HCT116 (cell line): ENCODE data around the gene FGD5. TPM values are rescaled to one million over a fixed set of nuclear protein-coding genes. Genes with fewer than 3 reads are reported as not detected.

Experiments
- ATAC-seq: fragments of 200-7000 bp; cut with Tn5 transposase; 2 replicates; pipeline ENCODE4 v1.9.1; 2020; ENCODE audit warnings: mild to moderate bottlenecking, moderate library complexity
- BruUV-seq: library from RNA; stranded (reverse); fragments of 400-500 nt; replicated peaks from 2 replicates; lab custom pipeline; 2021; lab: Mats Ljungman, UMichigan
- CTCF ChIA-PET: fragments of 300-600 bp; sonication (Branson Sonifier 250); formaldehyde crosslinking; loops from one replicate; lab custom pipeline; 2021; ENCODE audit warnings: antibody characterized with exemption; lab: Charles Lee
- POLR2A ChIA-PET: fragments of 300-600, 350-600 bp; sonication (Branson Sonifier 250); formaldehyde crosslinking; loops from one replicate; lab custom pipeline; 2021; ENCODE audit warnings: antibody characterized with exemption; lab: Charles Lee
- RAD21 ChIA-PET, 2 experiments: fragments of 300-600 bp; sonication (Branson Sonifier 250); formaldehyde crosslinking; loops; one replicate each; lab custom pipeline; 2023; ENCODE audit warnings: low total read pairs in 2 of 2; ENCODE audit not compliant: uncharacterized antibody in 2 of 2, unreplicated experiment in 2 of 2, low non-redundant PET in 1 of 2; lab: Charles Lee
- DNase-seq: peaks from one replicate; pipeline ENCODE4 v3.0.0-alpha.2; 2010; ENCODE audit warnings: low read depth, low spot score
- H2AFZ ChIP-seq: fragments of 200-600 bp; shearing (Covaris generic), sonication (generic); 2 replicates; pipeline ENCODE4 v1.6.1; 2017; ENCODE audit warnings: low read depth, mixed run types, mixed read lengths, antibody characterized with exemption, low read length; ENCODE audit not compliant: poor library complexity, severe bottlenecking
- H3K27ac ChIP-seq: 2 replicates; pipeline ENCODE4 v1.5.1; 2012; ENCODE audit warnings: low read depth, low read length
- H3K27me3 ChIP-seq: fragments of 200-600 bp; sonication (generic); 2 replicates; pipeline ENCODE4 v1.6.1; 2016; ENCODE audit warnings: mixed run types, low read length, mixed read lengths; ENCODE audit not compliant: insufficient read depth
- H3K36me3 ChIP-seq, 2 experiments: fragments of 200-500 bp in 1 of 2; fragments of 200-600 bp in 1 of 2; sonication (Bioruptor generic) in 1 of 2; sonication (generic) in 1 of 2; 2 replicates each; pipeline versions ENCODE4 v1.5.1 to v1.6.1; 2014 to 2016; ENCODE audit warnings: low read length in 2 of 2, inconsistent platforms in 1 of 2, mixed read lengths in 1 of 2, mixed run types in 1 of 2; ENCODE audit not compliant: insufficient read depth in 2 of 2, control insufficient read depth in 1 of 2
- H3K4me1 ChIP-seq, 2 experiments: fragments of 200-600 bp in 1 of 2; sonication (generic) in 1 of 2; 2 replicates each; pipeline versions ENCODE4 v1.5.1 to v1.6.1; 2012 to 2017; ENCODE audit warnings: low read length in 2 of 2, inconsistent platforms in 1 of 2, mild to moderate bottlenecking in 1 of 2, mixed read lengths in 1 of 2, mixed run types in 1 of 2, moderate library complexity in 1 of 2; ENCODE audit not compliant: insufficient read depth in 2 of 2, control insufficient read depth in 1 of 2
- H3K4me2 ChIP-seq: fragments of 200-600 bp; sonication (generic); 2 replicates; pipeline ENCODE4 v1.6.1; 2017; ENCODE audit warnings: mixed run types, low read length, mixed read lengths
- H3K4me3 ChIP-seq, 2 experiments: fragments of 200-600 bp in 1 of 2; sonication (generic) in 1 of 2; replicated peaks in 1 of 2; 2 replicates each; pipeline ENCODE4 v1.5.1; 2011 to 2016; ENCODE audit warnings: low read length in 2 of 2, control low read depth in 1 of 2, low read depth in 1 of 2, mild to moderate bottlenecking in 1 of 2, mixed read lengths in 1 of 2, mixed run types in 1 of 2
- H3K79me2 ChIP-seq: fragments of 200-600 bp; sonication (generic); 2 replicates; pipeline ENCODE4 v1.6.1; 2017; ENCODE audit warnings: mild to moderate bottlenecking, mixed run types, low read length, moderate library complexity, mixed read lengths; ENCODE audit not compliant: insufficient read depth
- H3K9ac ChIP-seq: fragments of 200-600 bp; sonication (generic); 2 replicates; pipeline ENCODE4 v1.6.1; 2016; ENCODE audit warnings: low read length, mixed read lengths
- H3K9me2 ChIP-seq: fragments of 200-600 bp; sonication (generic), shearing (Covaris generic); 2 replicates; pipeline ENCODE4 v1.6.1; 2017; ENCODE audit warnings: mixed run types, mild to moderate bottlenecking, moderate library complexity; ENCODE audit not compliant: insufficient read depth
- H3K9me3 ChIP-seq, 2 experiments: fragments of 200-500 bp in 1 of 2; fragments of 200-600 bp in 1 of 2; sonication (Bioruptor generic) in 1 of 2; sonication (generic) in 1 of 2; 2 replicates each; pipeline ENCODE4 v1.6.1; 2014 to 2017; ENCODE audit warnings: low read length in 2 of 2, mixed read lengths in 2 of 2, inconsistent platforms in 1 of 2, low read depth in 1 of 2, mild to moderate bottlenecking in 1 of 2, mixed run types in 1 of 2, moderate library complexity in 1 of 2; ENCODE audit not compliant: control insufficient read depth in 1 of 2, insufficient read depth in 1 of 2
- H4K20me1 ChIP-seq: fragments of 200-600 bp; sonication (generic), shearing (Covaris generic); 2 replicates; pipeline ENCODE4 v1.6.1; 2017; ENCODE audit warnings: mixed run types, mild to moderate bottlenecking, moderate library complexity; ENCODE audit not compliant: insufficient read depth
- ATF3 ChIP-seq: IDR thresholded peaks from 2 replicates; pipeline ENCODE4 v1.6.1; 2012
- CBX3 ChIP-seq: IDR thresholded peaks from 2 replicates; pipeline ENCODE4 v1.6.1; 2012; ENCODE audit warnings: low read depth
- EGR1 ChIP-seq: IDR thresholded peaks from 2 replicates; pipeline ENCODE4 v1.6.1; 2012; ENCODE audit warnings: low read depth
- ELF1 ChIP-seq: IDR thresholded peaks from 2 replicates; pipeline ENCODE4 v1.6.1; 2012; ENCODE audit warnings: low read depth, borderline replicate concordance
- EZH2 ChIP-seq: fragments of 200-600 bp; sonication (generic); IDR thresholded peaks from 2 replicates; pipeline ENCODE4 v1.6.1; 2017; ENCODE audit warnings: antibody characterized with exemption, mixed run types
- EZH2phosphoT487 ChIP-seq: fragments of 200-600 bp; IDR thresholded peaks from 2 replicates; pipeline ENCODE4 v1.6.1; 2018; ENCODE audit warnings: antibody characterized with exemption, borderline replicate concordance
- intact Hi-C: fragments of 100-400 bp; cut with micrococcal nuclease; formaldehyde crosslinking; loops from 2 replicates; pipeline ENCODE4 v1.10.0; 2022
- total RNA-seq: library from RNA; stranded (reverse); gene quantifications from one replicate; pipeline ENCODE4 v1.2.1, GENCODE V29; 2021; ENCODE audit not compliant: unreplicated experiment
- TF ChIP-seq, protein P1 (sequence below): IDR thresholded peaks from 2 replicates; pipeline ENCODE4 v1.6.1; 2011; ENCODE audit warnings: mild to moderate bottlenecking, low read length, moderate library complexity; ENCODE audit not compliant: insufficient replicate concordance; ENCODE audit errors: extremely low read depth
- TF ChIP-seq, protein P2 (sequence below), 3 experiments: fragments of 200-600 bp in 1 of 3; sonication (generic) in 1 of 3; IDR thresholded peaks in 2 of 3; conservative IDR thresholded peaks in 1 of 3; 2 replicates each; pipeline ENCODE4 v1.5.1; 2012 to 2017; ENCODE audit warnings: low read depth in 2 of 3, low read length in 2 of 3, antibody characterized with exemption in 1 of 3, borderline replicate concordance in 1 of 3, control low read depth in 1 of 3, mild to moderate bottlenecking in 1 of 3, mixed read lengths in 1 of 3, mixed run types in 1 of 3, moderate library complexity in 1 of 3; ENCODE audit not compliant: insufficient read depth in 1 of 3

Gene FGD5
- total RNA-seq, 1 experiment from 2014 or later = 0.22 TPM

- Histone ChIP-seq H3K27me3 (no peaks in the 10 kb centered on the region), H3K9me2 (no peaks in the 10 kb centered on the region), H3K4me1 (no peaks in the 10 kb centered on the region), H4K20me1 (no peaks in the 10 kb centered on the region), H3K9ac (no peak overlapping the region), H3K79me2 (no peaks in the 10 kb centered on the region), H3K4me3 (no peak overlapping the region), H3K36me3 (no peaks in the 10 kb centered on the region), H3K4me2 (no peak overlapping the region), H2AFZ (no peak overlapping the region), H3K27ac (no peak overlapping the region), H3K9me3 (peaks cover 2 to 8% of the 10 kb centered on the region in 2 experiments; a peak in 1 of 4 replicates)
- ChIA-PET CTCF (no interaction called here), POLR2A (no interaction called here), RAD21 (no interaction called here)
- TF ChIP-seq EZH2 = no peak
- TF ChIP-seq, protein P1, sequence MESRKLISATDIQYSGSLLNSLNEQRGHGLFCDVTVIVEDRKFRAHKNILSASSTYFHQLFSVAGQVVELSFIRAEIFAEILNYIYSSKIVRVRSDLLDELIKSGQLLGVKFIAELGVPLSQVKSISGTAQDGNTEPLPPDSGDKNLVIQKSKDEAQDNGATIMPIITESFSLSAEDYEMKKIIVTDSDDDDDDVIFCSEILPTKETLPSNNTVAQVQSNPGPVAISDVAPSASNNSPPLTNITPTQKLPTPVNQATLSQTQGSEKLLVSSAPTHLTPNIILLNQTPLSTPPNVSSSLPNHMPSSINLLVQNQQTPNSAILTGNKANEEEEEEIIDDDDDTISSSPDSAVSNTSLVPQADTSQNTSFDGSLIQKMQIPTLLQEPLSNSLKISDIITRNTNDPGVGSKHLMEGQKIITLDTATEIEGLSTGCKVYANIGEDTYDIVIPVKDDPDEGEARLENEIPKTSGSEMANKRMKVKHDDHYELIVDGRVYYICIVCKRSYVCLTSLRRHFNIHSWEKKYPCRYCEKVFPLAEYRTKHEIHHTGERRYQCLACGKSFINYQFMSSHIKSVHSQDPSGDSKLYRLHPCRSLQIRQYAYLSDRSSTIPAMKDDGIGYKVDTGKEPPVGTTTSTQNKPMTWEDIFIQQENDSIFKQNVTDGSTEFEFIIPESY = no peak
- TF ChIP-seq ELF1 = no peak
- no peak for TF ChIP-seq ATF3
- TF ChIP-seq CBX3 = no peak
- TF ChIP-seq, protein P2, sequence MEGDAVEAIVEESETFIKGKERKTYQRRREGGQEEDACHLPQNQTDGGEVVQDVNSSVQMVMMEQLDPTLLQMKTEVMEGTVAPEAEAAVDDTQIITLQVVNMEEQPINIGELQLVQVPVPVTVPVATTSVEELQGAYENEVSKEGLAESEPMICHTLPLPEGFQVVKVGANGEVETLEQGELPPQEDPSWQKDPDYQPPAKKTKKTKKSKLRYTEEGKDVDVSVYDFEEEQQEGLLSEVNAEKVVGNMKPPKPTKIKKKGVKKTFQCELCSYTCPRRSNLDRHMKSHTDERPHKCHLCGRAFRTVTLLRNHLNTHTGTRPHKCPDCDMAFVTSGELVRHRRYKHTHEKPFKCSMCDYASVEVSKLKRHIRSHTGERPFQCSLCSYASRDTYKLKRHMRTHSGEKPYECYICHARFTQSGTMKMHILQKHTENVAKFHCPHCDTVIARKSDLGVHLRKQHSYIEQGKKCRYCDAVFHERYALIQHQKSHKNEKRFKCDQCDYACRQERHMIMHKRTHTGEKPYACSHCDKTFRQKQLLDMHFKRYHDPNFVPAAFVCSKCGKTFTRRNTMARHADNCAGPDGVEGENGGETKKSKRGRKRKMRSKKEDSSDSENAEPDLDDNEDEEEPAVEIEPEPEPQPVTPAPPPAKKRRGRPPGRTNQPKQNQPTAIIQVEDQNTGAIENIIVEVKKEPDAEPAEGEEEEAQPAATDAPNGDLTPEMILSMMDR (IDR thresholded peaks at IDR 0.05 in 2 of 3, conservative IDR thresholded peaks at IDR 0.05 in 1 of 3; ENCODE audit: borderline replicate concordance in 1 of 3, insufficient read depth in 1 of 3, low read depth in 2 of 3, low read length in 2 of 3) = no peak
- TF ChIP-seq EGR1 = no peak
- TF ChIP-seq EZH2phosphoT487 = no peak
- DNase-seq (no peak), ATAC-seq (no peak)
- BruUV-seq = no TSS peak
- intact Hi-C loops = no loop called here
These were observed 90.5 kb downstream of the FGD5 start for GRCh38 chr3:14909250-14909649.
